HepG2 (cell line): ENCODE results near the gene DNAJC21. TPM values are rescaled to one million over a fixed set of nuclear protein-coding genes. Genes with fewer than 3 reads are reported as not detected.

Experiments used
- ATAC-seq: fragments of 200-7000 bp; cut with Tn5 transposase; 3 replicates; pipeline ENCODE4 v1.9.1; 2020; ENCODE audit warnings: mild to moderate bottlenecking, moderate library complexity
- BruUV-seq: library from RNA; stranded (reverse); fragments of 400-500 nt; replicated peaks from 2 replicates; lab custom pipeline; 2021; lab: Mats Ljungman, UMichigan
- CTCF ChIA-PET: fragments of 300-600 bp; formaldehyde crosslinking; extraction: SDS; loops from one replicate; lab custom pipeline; 2021; ENCODE audit warnings: low total read pairs, inconsistent platforms, low intra/inter-chr PET ratio; lab: Yijun Ruan, JAX
- POLR2A ChIA-PET: fragments of 350-600 bp; sonication (Branson Sonifier 250); formaldehyde crosslinking; loops from one replicate; lab custom pipeline; 2020; ENCODE audit warnings: antibody characterized with exemption, inconsistent platforms; lab: Yijun Ruan, JAX
- DNase-seq: peaks from one replicate; pipeline ENCODE4 v3.0.0-alpha.2; 2015; ENCODE audit warnings: low spot score
- FAIRE-seq: peaks from 3 replicates; lab custom pipeline; 2011; peaks lifted over from hg19 to GRCh38; lab: Jason Lieb, UNC
- H2AFZ ChIP-seq: one replicate; pipeline ENCODE4 v1.6.1; 2011; ENCODE audit warnings: low read length, inconsistent platforms
- H3K27ac ChIP-seq: fragments of 300-600 bp; 3 replicates; pipeline ENCODE4 v1.8.0; 2011; ENCODE audit warnings: mixed run types, mild to moderate bottlenecking, mixed read lengths, low read length, inconsistent platforms; ENCODE audit not compliant: insufficient read depth; ENCODE audit errors: extremely low read length
- H3K27me3 ChIP-seq, 2 experiments: fragments of 200-600 bp in 1 of 2; 2 replicates in 1 of 2; 3 replicates in 1 of 2; pipeline versions ENCODE4 v1.6.0 to v1.8.0; 2011; ENCODE audit warnings: low read length in 2 of 2, mild to moderate bottlenecking in 2 of 2, moderate library complexity in 2 of 2, inconsistent platforms in 1 of 2; ENCODE audit not compliant: insufficient read depth in 2 of 2, control insufficient read depth in 1 of 2
- H3K36me3 ChIP-seq, 2 experiments: fragments of 200-600 bp in 1 of 2; replicated peaks in 1 of 2; 2 replicates in 1 of 2; 3 replicates in 1 of 2; pipeline versions ENCODE4 v1.5.1 to v1.8.0; 2011; ENCODE audit warnings: low read length in 2 of 2, inconsistent platforms in 1 of 2; ENCODE audit not compliant: insufficient read depth in 2 of 2, control insufficient read depth in 1 of 2
- H3K4me1 ChIP-seq: 2 replicates; pipeline ENCODE4 v1.5.1; 2012; ENCODE audit warnings: low read length, inconsistent platforms; ENCODE audit not compliant: insufficient read depth
- H3K4me2 ChIP-seq: 2 replicates; pipeline ENCODE4 v1.6.0; 2011; ENCODE audit warnings: low read depth, low read length, inconsistent platforms
- H3K4me3 ChIP-seq, 3 experiments: fragments of 200-600 bp in 1 of 3; sonication (generic), shearing (Covaris generic) in 1 of 3; replicated peaks in 1 of 3; 2 replicates each; pipeline ENCODE4 v1.5.1; 2011 to 2016; ENCODE audit warnings: low read length in 3 of 3, inconsistent platforms in 2 of 3, low read depth in 2 of 3, mild to moderate bottlenecking in 2 of 3, control low read depth in 1 of 3, mixed read lengths in 1 of 3; ENCODE audit not compliant: insufficient read depth in 1 of 3
- H3K79me2 ChIP-seq: one replicate; pipeline ENCODE4 v1.6.1; 2011; ENCODE audit warnings: low read length, inconsistent platforms; ENCODE audit not compliant: insufficient read depth
- H3K9ac ChIP-seq: 2 replicates; pipeline ENCODE4 v1.6.0; 2011; ENCODE audit warnings: mild to moderate bottlenecking, low read depth, low read length, inconsistent platforms; ENCODE audit not compliant: insufficient read depth
- H3K9me3 ChIP-seq: 2 replicates; pipeline ENCODE4 v1.5.1; 2012; ENCODE audit warnings: mild to moderate bottlenecking, low read length
- H4K20me1 ChIP-seq: 2 replicates; pipeline ENCODE4 v1.6.0; 2011; ENCODE audit warnings: inconsistent platforms, mild to moderate bottlenecking, low read length, moderate library complexity; ENCODE audit not compliant: insufficient read depth
- ATF7 ChIP-seq, 2 experiments: fragments of 450-650 bp in 1 of 2; sonication (generic) in 1 of 2; formaldehyde crosslinking in 1 of 2; IDR thresholded peaks; 2 replicates each; pipeline versions ENCODE4 v1.4.0 to v1.6.1; 2016 to 2020; ENCODE audit warnings: antibody characterized with exemption in 1 of 2, mild to moderate bottlenecking in 1 of 2, missing genetic modification reagents in 1 of 2
- CEBPG ChIP-seq: IDR thresholded peaks from 2 replicates; pipeline ENCODE4 v1.6.1; 2016
- CREB1 ChIP-seq, 2 experiments: fragments of 450-650 bp in 1 of 2; IDR thresholded peaks; 2 replicates each; pipeline ENCODE4 v1.6.1; 2016 to 2017; ENCODE audit warnings: control low read depth in 1 of 2, mild to moderate bottlenecking in 1 of 2, missing compliant biosample characterization in 1 of 2, missing genetic modification characterization in 1 of 2
- CREB3 ChIP-seq: sonication (generic); formaldehyde crosslinking; IDR thresholded peaks from 2 replicates; pipeline ENCODE4 v1.5.0; 2020; ENCODE audit warnings: missing genetic modification reagents
- WGBS: methylation state at CpG from one replicate; pipeline ENCODE4 v1.1.6; 2017; ENCODE audit warnings: low lambda C conversion rate; 5-methylcytosine and 5-hydroxymethylcytosine counted together
- in situ Hi-C: cut with HindIII; loops from 2 replicates; pipeline ENCODE4 v1.10.0; 2017; ENCODE audit warnings: low pct_unique_long_range_greater_than_20kb; ENCODE audit not compliant: extremely low pct_ligation_motif_present
- intact Hi-C: fragments of 100-400 bp; cut with micrococcal nuclease; formaldehyde crosslinking; loops from one replicate; pipeline ENCODE4 v1.10.0; 2022; ENCODE audit not compliant: unreplicated experiment
- polyA plus RNA-seq, 8 experiments: library from polyadenylated mRNA; depleted of rRNA in 3 of 8; stranded (reverse) in 7 of 8; unstranded in 1 of 8; fragments of >200 nt; fragmentation: Illumina TruSeq in 4 of 8; extraction: Trizol in 4 of 8; gene quantifications; 2 replicates each; pipeline versions ENCODE4 v1.2.1 to v1.2.3, GENCODE V29; 2011 to 2016; ENCODE audit warnings: low read depth in 4 of 8, missing spikeins in 1 of 8, mixed read lengths in 1 of 8; ENCODE audit not compliant: insufficient read depth in 1 of 8
- total RNA-seq, 5 experiments: library from RNA; depleted of rRNA; stranded (reverse); fragments of >200 nt; fragmentation: Illumina TruSeq; extraction: Trizol; gene quantifications; 2 replicates each; pipeline ENCODE4 v1.2.3, GENCODE V29; 2016; ENCODE audit warnings: low read depth in 1 of 5
- TF ChIP-seq, protein P1 (sequence below): sonication (generic); formaldehyde crosslinking; IDR thresholded peaks from 2 replicates; pipeline ENCODE4 v1.5.0; 2020; ENCODE audit warnings: mild to moderate bottlenecking, missing genetic modification reagents
- TF ChIP-seq, protein P2 (sequence below): sonication (generic); formaldehyde crosslinking; IDR thresholded peaks from 2 replicates; pipeline ENCODE4 v1.4.0; 2020; ENCODE audit warnings: missing genetic modification reagents
- TF ChIP-seq, protein P3 (sequence below), 2 experiments: fragments of 450-650 bp in 1 of 2; sonication (generic) in 1 of 2; formaldehyde crosslinking in 1 of 2; IDR thresholded peaks; 2 replicates each; pipeline versions ENCODE4 v1.6.1 to v1.8.0; 2016 to 2022; ENCODE audit warnings: antibody characterized with exemption in 1 of 2, mild to moderate bottlenecking in 1 of 2, missing genetic modification reagents in 1 of 2

The DNAJC21 gene
- total and polyA plus RNA-seq, 2 of the 13 experiments (the other 11 are each of a cell fraction or from before 2014, with no cell fraction given): 10.9 to 41.6 TPM

GRCh38 chr5:34894716-34895115, 34.6 kb upstream of the DNAJC21 start:
- Histone ChIP-seq H3K36me3 (no peaks in the 10 kb centered on the region), H4K20me1 (no peaks in the 10 kb centered on the region), H3K27me3 (no peaks in the 10 kb centered on the region), H3K4me1 (peaks cover 38% of the 10 kb centered on the region), H3K9me3 (no peaks in the 10 kb centered on the region)
- intact Hi-C loops: no loop called here
- no peak for ATAC-seq
- no peak for DNase-seq
- CTCF ChIA-PET: no interaction called here
- TF ChIP-seq, protein P1, sequence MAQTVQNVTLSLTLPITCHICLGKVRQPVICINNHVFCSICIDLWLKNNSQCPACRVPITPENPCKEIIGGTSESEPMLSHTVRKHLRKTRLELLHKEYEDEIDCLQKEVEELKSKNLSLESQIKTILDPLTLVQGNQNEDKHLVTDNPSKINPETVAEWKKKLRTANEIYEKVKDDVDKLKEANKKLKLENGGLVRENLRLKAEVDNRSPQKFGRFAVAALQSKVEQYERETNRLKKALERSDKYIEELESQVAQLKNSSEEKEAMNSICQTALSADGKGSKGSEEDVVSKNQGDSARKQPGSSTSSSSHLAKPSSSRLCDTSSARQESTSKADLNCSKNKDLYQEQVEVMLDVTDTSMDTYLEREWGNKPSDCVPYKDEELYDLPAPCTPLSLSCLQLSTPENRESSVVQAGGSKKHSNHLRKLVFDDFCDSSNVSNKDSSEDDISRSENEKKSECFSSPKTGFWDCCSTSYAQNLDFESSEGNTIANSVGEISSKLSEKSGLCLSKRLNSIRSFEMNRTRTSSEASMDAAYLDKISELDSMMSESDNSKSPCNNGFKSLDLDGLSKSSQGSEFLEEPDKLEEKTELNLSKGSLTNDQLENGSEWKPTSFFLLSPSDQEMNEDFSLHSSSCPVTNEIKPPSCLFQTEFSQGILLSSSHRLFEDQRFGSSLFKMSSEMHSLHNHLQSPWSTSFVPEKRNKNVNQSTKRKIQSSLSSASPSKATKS: no peak
- TF ChIP-seq, protein P2, sequence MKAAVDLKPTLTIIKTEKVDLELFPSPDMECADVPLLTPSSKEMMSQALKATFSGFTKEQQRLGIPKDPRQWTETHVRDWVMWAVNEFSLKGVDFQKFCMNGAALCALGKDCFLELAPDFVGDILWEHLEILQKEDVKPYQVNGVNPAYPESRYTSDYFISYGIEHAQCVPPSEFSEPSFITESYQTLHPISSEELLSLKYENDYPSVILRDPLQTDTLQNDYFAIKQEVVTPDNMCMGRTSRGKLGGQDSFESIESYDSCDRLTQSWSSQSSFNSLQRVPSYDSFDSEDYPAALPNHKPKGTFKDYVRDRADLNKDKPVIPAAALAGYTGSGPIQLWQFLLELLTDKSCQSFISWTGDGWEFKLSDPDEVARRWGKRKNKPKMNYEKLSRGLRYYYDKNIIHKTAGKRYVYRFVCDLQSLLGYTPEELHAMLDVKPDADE (CRISPR knock-in tag): no peak
- TF ChIP-seq CREB1 (IDR thresholded peaks at IDR 0.05) (peak; percentile 87), CREB1 (CRISPR knock-in tag; IDR thresholded peaks at IDR 0.05) (no peak), CREB3 (no peak), ATF7 (IDR thresholded peaks at IDR 0.05) (peak; percentile 11; the same call in 1 of the 2 replicates), ATF7 (CRISPR knock-in tag; IDR thresholded peaks at IDR 0.05) (no peak), CEBPG (no peak)
- TF ChIP-seq, protein P3, sequence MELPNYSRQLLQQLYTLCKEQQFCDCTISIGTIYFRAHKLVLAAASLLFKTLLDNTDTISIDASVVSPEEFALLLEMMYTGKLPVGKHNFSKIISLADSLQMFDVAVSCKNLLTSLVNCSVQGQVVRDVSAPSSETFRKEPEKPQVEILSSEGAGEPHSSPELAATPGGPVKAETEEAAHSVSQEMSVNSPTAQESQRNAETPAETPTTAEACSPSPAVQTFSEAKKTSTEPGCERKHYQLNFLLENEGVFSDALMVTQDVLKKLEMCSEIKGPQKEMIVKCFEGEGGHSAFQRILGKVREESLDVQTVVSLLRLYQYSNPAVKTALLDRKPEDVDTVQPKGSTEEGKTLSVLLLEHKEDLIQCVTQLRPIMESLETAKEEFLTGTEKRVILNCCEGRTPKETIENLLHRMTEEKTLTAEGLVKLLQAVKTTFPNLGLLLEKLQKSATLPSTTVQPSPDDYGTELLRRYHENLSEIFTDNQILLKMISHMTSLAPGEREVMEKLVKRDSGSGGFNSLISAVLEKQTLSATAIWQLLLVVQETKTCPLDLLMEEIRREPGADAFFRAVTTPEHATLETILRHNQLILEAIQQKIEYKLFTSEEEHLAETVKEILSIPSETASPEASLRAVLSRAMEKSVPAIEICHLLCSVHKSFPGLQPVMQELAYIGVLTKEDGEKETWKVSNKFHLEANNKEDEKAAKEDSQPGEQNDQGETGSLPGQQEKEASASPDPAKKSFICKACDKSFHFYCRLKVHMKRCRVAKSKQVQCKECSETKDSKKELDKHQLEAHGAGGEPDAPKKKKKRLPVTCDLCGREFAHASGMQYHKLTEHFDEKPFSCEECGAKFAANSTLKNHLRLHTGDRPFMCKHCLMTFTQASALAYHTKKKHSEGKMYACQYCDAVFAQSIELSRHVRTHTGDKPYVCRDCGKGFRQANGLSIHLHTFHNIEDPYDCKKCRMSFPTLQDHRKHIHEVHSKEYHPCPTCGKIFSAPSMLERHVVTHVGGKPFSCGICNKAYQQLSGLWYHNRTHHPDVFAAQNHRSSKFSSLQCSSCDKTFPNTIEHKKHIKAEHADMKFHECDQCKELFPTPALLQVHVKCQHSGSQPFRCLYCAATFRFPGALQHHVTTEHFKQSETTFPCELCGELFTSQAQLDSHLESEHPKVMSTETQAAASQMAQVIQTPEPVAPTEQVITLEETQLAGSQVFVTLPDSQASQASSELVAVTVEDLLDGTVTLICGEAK (IDR thresholded peaks at IDR 0.05): no peak
- TF ChIP-seq, protein P3 (CRISPR knock-in tag; IDR thresholded peaks at IDR 0.05): no peak
- TF ChIP-seq, all 625 proteins: peak for 2
- no peak overlapping the region for H3K4me3 ChIP-seq
- WGBS: 98% methylated on average over 1 of the region's 1 CpG
- H3K79me2 ChIP-seq: no peaks in the 10 kb centered on the region
- H2AFZ ChIP-seq: no peak overlapping the region
- no peak overlapping the region for H3K9ac ChIP-seq
- no TSS peak for BruUV-seq
- FAIRE-seq: no peak
- H3K4me2 ChIP-seq: no peak overlapping the region
- in situ Hi-C loops: loop anchor here (5.0 kb wide), 1 partner anchor 407 kb away; no protein-coding TSS in a partner anchor
- H3K27ac ChIP-seq: no peak overlapping the region
- POLR2A ChIA-PET: no interaction called here
